Activated CD4-positive, alpha-beta T cell treated with anti-CD3 and anti-CD28 coated beads, Interleukin-2, amount 50 U/mL, for 24 hours (primary cell): ENCODE measurements around the gene PACS2.
A peak's percentile ranks its signal among the peaks of the same experiment; 100 is the strongest.

ENCODE experiments used
- DNase-seq, 2 donors: peaks; one replicate each; pipeline ENCODE4 v3.0.0-alpha.2; 2020; ENCODE audit warnings: low read depth in 1 of 2, low spot score in 1 of 2

The PACS2 gene

GRCh38 chr14:105366386-105367074 lies 52.0 kb downstream of the PACS2 start:
- no peak for DNase-seq

GRCh38 chr14:105367116-105368031 lies 52.8 kb downstream of the PACS2 start:
- DNase-seq = no peak

GRCh38 chr14:105368032-105368417 lies 53.5 kb downstream of the PACS2 start:
- no peak for DNase-seq

GRCh38 chr14:105368426-105368825 lies 53.9 kb downstream of the PACS2 start:
- DNase-seq = no peak

GRCh38 chr14:105368910-105369652 lies 54.5 kb downstream of the PACS2 start:
- DNase-seq = no peak

- no peak for DNase-seq
Observed at GRCh38 chr14:105369653-105370040, 55.1 kb downstream of the PACS2 start.

- DNase-seq = no peak
Observed at GRCh38 chr14:105374389-105374788, 59.8 kb downstream of the PACS2 start.

- peak in 1 of 2 donors; percentile 11 for DNase-seq
Observed at GRCh38 chr14:105375635-105376057, 61.1 kb downstream of the PACS2 start.

GRCh38 chr14:105376521-105377440 lies 62.2 kb downstream of the PACS2 start:
- DNase-seq = no peak

GRCh38 chr14:105377555-105378182 lies 63.1 kb downstream of the PACS2 start:
- no peak for DNase-seq

GRCh38 chr14:105378199-105378598 lies 63.7 kb downstream of the PACS2 start:
- no peak for DNase-seq

GRCh38 chr14:105378873-105379685 lies 64.5 kb downstream of the PACS2 start:
- no peak for DNase-seq

- DNase-seq = no peak
Observed at GRCh38 chr14:105379946-105380345, 65.4 kb downstream of the PACS2 start.

- DNase-seq = no peak
Observed at GRCh38 chr14:105380756-105381155, 66.2 kb downstream of the PACS2 start.

- no peak for DNase-seq
Observed at GRCh38 chr14:105381446-105382342, 67.1 kb downstream of the PACS2 start.

- no peak for DNase-seq
Observed at GRCh38 chr14:105382343-105383082, 68.0 kb downstream of the PACS2 start.

- DNase-seq = no peak
Observed at GRCh38 chr14:105383083-105383730, 68.7 kb downstream of the PACS2 start.
